Activated CD4-positive, alpha-beta T cell treated with anti-CD3 and anti-CD28 coated beads for 1 hour (primary cell): Measurements from ENCODE around the gene LMBR1.

Experiments used
- DNase-seq: peaks from one replicate; pipeline ENCODE4 v3.0.0-alpha.2; 2020

Gene LMBR1

GRCh38 chr7:156791241-156791640 is 101.7 kb downstream of the LMBR1 start:
- no peak for DNase-seq

GRCh38 chr7:156790264-156790663 is 102.7 kb downstream of the LMBR1 start:
- no peak for DNase-seq

- no peak for DNase-seq
Measured at GRCh38 chr7:156785998-156786543, 106.9 kb downstream of the LMBR1 start.

- DNase-seq = no peak
Measured at GRCh38 chr7:156783864-156784263, 109.1 kb downstream of the LMBR1 start.

- DNase-seq = no peak
Measured at GRCh38 chr7:156781972-156782371, 111.0 kb downstream of the LMBR1 start.

- no peak for DNase-seq
Measured at GRCh38 chr7:156780724-156781455, 112.1 kb downstream of the LMBR1 start.

- no peak for DNase-seq
Measured at GRCh38 chr7:156778668-156779067, 114.3 kb downstream of the LMBR1 start.

- no peak for DNase-seq
Measured at GRCh38 chr7:156778201-156778600, 114.8 kb downstream of the LMBR1 start.

- DNase-seq = no peak
Measured at GRCh38 chr7:156777364-156778069, 115.5 kb downstream of the LMBR1 start.

- no peak for DNase-seq
Measured at GRCh38 chr7:156776527-156776926, 116.5 kb downstream of the LMBR1 start.

- no peak for DNase-seq
Measured at GRCh38 chr7:156773966-156774365, 119.0 kb downstream of the LMBR1 start.

GRCh38 chr7:156772725-156773124 is 120.3 kb downstream of the LMBR1 start:
- DNase-seq = no peak

- no peak for DNase-seq
Measured at GRCh38 chr7:156768698-156769472, 124.1 kb downstream of the LMBR1 start.

GRCh38 chr7:156766666-156767065 is 126.3 kb downstream of the LMBR1 start:
- DNase-seq = no peak

- no peak for DNase-seq
Measured at GRCh38 chr7:156765901-156766656, 126.9 kb downstream of the LMBR1 start.

- no peak for DNase-seq
Measured at GRCh38 chr7:156764766-156765165, 128.2 kb downstream of the LMBR1 start.

GRCh38 chr7:156764016-156764669 is 128.8 kb downstream of the LMBR1 start:
- DNase-seq = no peak

GRCh38 chr7:156759579-156760202 is 133.3 kb downstream of the LMBR1 start:
- DNase-seq = no peak

- no peak for DNase-seq
Measured at GRCh38 chr7:156759143-156759542, 133.8 kb downstream of the LMBR1 start.

GRCh38 chr7:156754201-156754600 is 138.8 kb downstream of the LMBR1 start:
- DNase-seq = no peak

- DNase-seq = no peak
Measured at GRCh38 chr7:156753630-156754029, 139.4 kb downstream of the LMBR1 start.

- no peak for DNase-seq
Measured at GRCh38 chr7:156753229-156753560, 139.8 kb downstream of the LMBR1 start.
